ENCODE results near the gene ITGAD.

DNA sequence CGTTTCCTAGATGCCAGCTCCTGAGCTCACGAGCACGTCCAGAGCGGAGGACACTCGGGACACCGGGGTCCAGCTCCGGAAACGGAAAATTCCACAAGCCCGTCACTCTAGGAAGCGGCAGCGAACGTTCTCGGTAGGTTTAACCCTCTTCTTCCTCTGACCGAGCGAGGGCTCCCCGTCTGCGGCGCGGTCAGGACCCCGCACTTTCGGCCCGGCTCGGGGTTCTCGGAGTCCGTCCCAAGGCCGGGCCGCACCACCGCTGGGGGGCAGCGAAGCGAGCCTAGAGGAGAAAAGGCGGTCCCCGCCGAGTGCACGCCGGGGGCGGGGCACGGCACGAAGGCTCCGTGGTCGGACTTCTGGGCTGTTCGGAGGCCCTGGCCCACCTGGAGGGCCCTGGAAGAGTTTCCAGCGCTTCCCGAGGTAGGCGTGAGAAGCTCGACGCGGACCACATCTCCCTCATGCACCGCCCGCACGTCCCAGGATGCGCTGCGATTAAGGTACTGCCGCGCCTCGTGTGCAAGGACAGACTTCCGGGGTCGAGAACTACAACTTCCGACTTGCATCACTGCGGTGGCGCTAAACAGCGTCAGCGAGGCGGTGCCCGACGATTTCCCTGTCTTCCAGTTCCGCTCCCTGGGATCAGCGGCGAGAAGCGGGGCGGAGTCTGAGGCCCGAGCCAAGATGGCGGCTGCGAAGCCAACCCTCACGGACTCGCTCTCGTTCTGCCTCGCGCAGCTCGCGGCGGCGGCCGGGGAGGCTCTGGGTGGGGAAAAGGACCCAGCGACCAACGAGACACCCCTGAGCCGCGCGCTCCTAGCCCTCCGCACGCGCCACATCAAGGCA lies 65.9 kb downstream of the ITGAD start, which contains the start of gene ARMC5:
- TF ChIP-seq POLR2A (IDR thresholded peaks at IDR 0.05; ENCODE audit: low read depth, low read length) (peak; percentile 97), POLR2AphosphoS5 (IDR thresholded peaks at IDR 0.05; ENCODE audit: low read depth, low read length) (peak; percentile 95), TAF1 (IDR thresholded peaks at IDR 0.05; ENCODE audit: borderline replicate concordance, low read depth, low read length) (peak; percentile 96)

All from GM12892 (cell line).